HepG2 (cell line): ENCODE measurements around the gene VASN. TPM values are rescaled to one million over a fixed set of nuclear protein-coding genes. Genes with fewer than 3 reads are reported as not detected.

ENCODE experiments used
- ATAC-seq: fragments of 200-7000 bp; cut with Tn5 transposase; 3 replicates; pipeline ENCODE4 v1.9.1; 2020; ENCODE audit warnings: mild to moderate bottlenecking, moderate library complexity
- BruUV-seq: library from RNA; stranded (reverse); fragments of 400-500 nt; replicated peaks from 2 replicates; lab custom pipeline; 2021; lab: Mats Ljungman, UMichigan
- CTCF ChIA-PET: fragments of 300-600 bp; formaldehyde crosslinking; extraction: SDS; loops from one replicate; lab custom pipeline; 2021; ENCODE audit warnings: low total read pairs, inconsistent platforms, low intra/inter-chr PET ratio; lab: Yijun Ruan, JAX
- POLR2A ChIA-PET: fragments of 350-600 bp; sonication (Branson Sonifier 250); formaldehyde crosslinking; loops from one replicate; lab custom pipeline; 2020; ENCODE audit warnings: antibody characterized with exemption, inconsistent platforms; lab: Yijun Ruan, JAX
- DNase-seq: peaks from one replicate; pipeline ENCODE4 v3.0.0-alpha.2; 2015; ENCODE audit warnings: low spot score
- FAIRE-seq: peaks from 3 replicates; lab custom pipeline; 2011; peaks lifted over from hg19 to GRCh38; lab: Jason Lieb, UNC
- H2AFZ ChIP-seq: one replicate; pipeline ENCODE4 v1.6.1; 2011; ENCODE audit warnings: low read length, inconsistent platforms
- H3K27ac ChIP-seq: fragments of 300-600 bp; 3 replicates; pipeline ENCODE4 v1.8.0; 2011; ENCODE audit warnings: mixed run types, mild to moderate bottlenecking, mixed read lengths, low read length, inconsistent platforms; ENCODE audit not compliant: insufficient read depth; ENCODE audit errors: extremely low read length
- H3K27me3 ChIP-seq, 2 experiments: fragments of 200-600 bp in 1 of 2; 2 replicates in 1 of 2; 3 replicates in 1 of 2; pipeline versions ENCODE4 v1.6.0 to v1.8.0; 2011; ENCODE audit warnings: low read length in 2 of 2, mild to moderate bottlenecking in 2 of 2, moderate library complexity in 2 of 2, inconsistent platforms in 1 of 2; ENCODE audit not compliant: insufficient read depth in 2 of 2, control insufficient read depth in 1 of 2
- H3K36me3 ChIP-seq, 2 experiments: fragments of 200-600 bp in 1 of 2; replicated peaks in 1 of 2; 2 replicates in 1 of 2; 3 replicates in 1 of 2; pipeline versions ENCODE4 v1.5.1 to v1.8.0; 2011; ENCODE audit warnings: low read length in 2 of 2, inconsistent platforms in 1 of 2; ENCODE audit not compliant: insufficient read depth in 2 of 2, control insufficient read depth in 1 of 2
- H3K4me1 ChIP-seq: 2 replicates; pipeline ENCODE4 v1.5.1; 2012; ENCODE audit warnings: low read length, inconsistent platforms; ENCODE audit not compliant: insufficient read depth
- H3K4me2 ChIP-seq: 2 replicates; pipeline ENCODE4 v1.6.0; 2011; ENCODE audit warnings: low read depth, low read length, inconsistent platforms
- H3K4me3 ChIP-seq, 3 experiments: fragments of 200-600 bp in 1 of 3; sonication (generic), shearing (Covaris generic) in 1 of 3; replicated peaks in 1 of 3; 2 replicates each; pipeline ENCODE4 v1.5.1; 2011 to 2016; ENCODE audit warnings: low read length in 3 of 3, inconsistent platforms in 2 of 3, low read depth in 2 of 3, mild to moderate bottlenecking in 2 of 3, control low read depth in 1 of 3, mixed read lengths in 1 of 3; ENCODE audit not compliant: insufficient read depth in 1 of 3
- H3K79me2 ChIP-seq: one replicate; pipeline ENCODE4 v1.6.1; 2011; ENCODE audit warnings: low read length, inconsistent platforms; ENCODE audit not compliant: insufficient read depth
- H3K9ac ChIP-seq: 2 replicates; pipeline ENCODE4 v1.6.0; 2011; ENCODE audit warnings: mild to moderate bottlenecking, low read depth, low read length, inconsistent platforms; ENCODE audit not compliant: insufficient read depth
- H3K9me3 ChIP-seq: 2 replicates; pipeline ENCODE4 v1.5.1; 2012; ENCODE audit warnings: mild to moderate bottlenecking, low read length
- H4K20me1 ChIP-seq: 2 replicates; pipeline ENCODE4 v1.6.0; 2011; ENCODE audit warnings: inconsistent platforms, mild to moderate bottlenecking, low read length, moderate library complexity; ENCODE audit not compliant: insufficient read depth
- NFIC ChIP-seq: IDR thresholded peaks from 2 replicates; pipeline ENCODE4 v1.6.1; 2012; ENCODE audit warnings: mild to moderate bottlenecking, low read length, inconsistent platforms
- ZNF577 ChIP-seq: sonication (generic); formaldehyde crosslinking; IDR thresholded peaks from 2 replicates; pipeline ENCODE4 v1.4.0; 2020; ENCODE audit warnings: mild to moderate bottlenecking, low read depth, missing genetic modification reagents, borderline replicate concordance
- ZNF615 ChIP-seq: sonication (generic); formaldehyde crosslinking; IDR thresholded peaks from 2 replicates; pipeline ENCODE4 v1.5.0; 2020; ENCODE audit warnings: mild to moderate bottlenecking, missing genetic modification reagents, borderline replicate concordance
- ZNF687 ChIP-seq: sonication (generic); formaldehyde crosslinking; IDR thresholded peaks from 2 replicates; pipeline ENCODE4 v1.5.1; 2020; ENCODE audit warnings: mild to moderate bottlenecking, missing genetic modification reagents, moderate library complexity
- WGBS: methylation state at CpG from one replicate; pipeline ENCODE4 v1.1.6; 2017; ENCODE audit warnings: low lambda C conversion rate; 5-methylcytosine and 5-hydroxymethylcytosine counted together
- in situ Hi-C: cut with HindIII; loops from 2 replicates; pipeline ENCODE4 v1.10.0; 2017; ENCODE audit warnings: low pct_unique_long_range_greater_than_20kb; ENCODE audit not compliant: extremely low pct_ligation_motif_present
- intact Hi-C: fragments of 100-400 bp; cut with micrococcal nuclease; formaldehyde crosslinking; loops from one replicate; pipeline ENCODE4 v1.10.0; 2022; ENCODE audit not compliant: unreplicated experiment
- polyA plus RNA-seq, 8 experiments: library from polyadenylated mRNA; depleted of rRNA in 3 of 8; stranded (reverse) in 7 of 8; unstranded in 1 of 8; fragments of >200 nt; fragmentation: Illumina TruSeq in 4 of 8; extraction: Trizol in 4 of 8; gene quantifications; 2 replicates each; pipeline versions ENCODE4 v1.2.1 to v1.2.3, GENCODE V29; 2011 to 2016; ENCODE audit warnings: low read depth in 4 of 8, missing spikeins in 1 of 8, mixed read lengths in 1 of 8; ENCODE audit not compliant: insufficient read depth in 1 of 8
- total RNA-seq, 5 experiments: library from RNA; depleted of rRNA; stranded (reverse); fragments of >200 nt; fragmentation: Illumina TruSeq; extraction: Trizol; gene quantifications; 2 replicates each; pipeline ENCODE4 v1.2.3, GENCODE V29; 2016; ENCODE audit warnings: low read depth in 1 of 5

VASN gene
- total and polyA plus RNA-seq, 2 of the 13 experiments (the other 11 are each of a cell fraction or from before 2014, with no cell fraction given), result 8.4 to 18.2 TPM

GRCh38 chr16:4365615-4366014 is 6.0 kb upstream of the VASN start:
- CTCF ChIA-PET, result no interaction called here
- ATAC-seq (no peak), FAIRE-seq (no peak), DNase-seq (no peak)
- H4K20me1 ChIP-seq, result no peaks in the 10 kb centered on the region
- 91% methylated on average over 9 of the region's 12 CpGs for WGBS
- no peaks in the 10 kb centered on the region for H3K27me3 ChIP-seq
- no peaks in the 10 kb centered on the region for H3K79me2 ChIP-seq
- no peak overlapping the region for H3K4me3 ChIP-seq
- TF ChIP-seq ZNF687 (CRISPR knock-in tag) (0 out of 2 replicates have a peak, but pooled peaks have one; percentile 8), ZNF577 (CRISPR knock-in tag) (no peak)
- H3K36me3 ChIP-seq, result peaks cover 0 to 1% of the 10 kb centered on the region in 2 experiments; a peak in 1 of 5 replicates
- H2AFZ ChIP-seq, result no peak overlapping the region
- in situ Hi-C loops, result no loop called here
- no TSS peak for BruUV-seq
- no peaks in the 10 kb centered on the region for H3K9me3 ChIP-seq
- POLR2A ChIA-PET, result interaction anchor here (0.6 kb wide), 1 partner anchor 50 kb away, joined by 3 read pairs; no protein-coding TSS in a partner anchor
- H3K4me1 ChIP-seq, result peaks cover 49% of the 10 kb centered on the region
- no peak overlapping the region for H3K9ac ChIP-seq
- H3K27ac ChIP-seq, result no peak overlapping the region
- intact Hi-C loops, result no loop called here
- H3K4me2 ChIP-seq, result no peak overlapping the region

- Histone ChIP-seq H3K4me2 (no peak overlapping the region), H3K27me3 (no peaks in the 10 kb centered on the region), H3K79me2 (no peaks in the 10 kb centered on the region), H2AFZ (no peak overlapping the region), H4K20me1 (no peaks in the 10 kb centered on the region), H3K4me3 (no peak overlapping the region), H3K36me3 (peaks cover 0 to 1% of the 10 kb centered on the region in 2 experiments; a peak in 1 of 5 replicates), H3K9ac (no peak overlapping the region), H3K4me1 (peaks cover 49% of the 10 kb centered on the region), H3K27ac (peak overlapping the region; percentile 62), H3K9me3 (no peaks in the 10 kb centered on the region)
- WGBS, result 92% methylated on average over 9 of the region's 13 CpGs
- ChIA-PET CTCF (no interaction called here), POLR2A (interaction anchor here (0.6 kb wide), 1 partner anchor 51 kb away, joined by 3 read pairs; no protein-coding TSS in a partner anchor)
- in situ Hi-C loops, result no loop called here
- intact Hi-C loops, result no loop called here
- BruUV-seq, result no TSS peak
- TF ChIP-seq NFIC (no peak), ZNF615 (CRISPR knock-in tag) (no peak)
- DNase-seq (no peak), FAIRE-seq (no peak), ATAC-seq (no peak)
Measured at GRCh38 chr16:4366016-4366415, 5.6 kb upstream of the VASN start.
